Activated gamma-delta T cell treated with Interleukin-2 at 50 U/mL for 16 hours (primary cell): ENCODE results near the gene CACNA2D4.

Experiments
- DNase-seq: peaks from one replicate; pipeline ENCODE4 v3.0.0-alpha.2; 2020

CACNA2D4 gene

DNA sequence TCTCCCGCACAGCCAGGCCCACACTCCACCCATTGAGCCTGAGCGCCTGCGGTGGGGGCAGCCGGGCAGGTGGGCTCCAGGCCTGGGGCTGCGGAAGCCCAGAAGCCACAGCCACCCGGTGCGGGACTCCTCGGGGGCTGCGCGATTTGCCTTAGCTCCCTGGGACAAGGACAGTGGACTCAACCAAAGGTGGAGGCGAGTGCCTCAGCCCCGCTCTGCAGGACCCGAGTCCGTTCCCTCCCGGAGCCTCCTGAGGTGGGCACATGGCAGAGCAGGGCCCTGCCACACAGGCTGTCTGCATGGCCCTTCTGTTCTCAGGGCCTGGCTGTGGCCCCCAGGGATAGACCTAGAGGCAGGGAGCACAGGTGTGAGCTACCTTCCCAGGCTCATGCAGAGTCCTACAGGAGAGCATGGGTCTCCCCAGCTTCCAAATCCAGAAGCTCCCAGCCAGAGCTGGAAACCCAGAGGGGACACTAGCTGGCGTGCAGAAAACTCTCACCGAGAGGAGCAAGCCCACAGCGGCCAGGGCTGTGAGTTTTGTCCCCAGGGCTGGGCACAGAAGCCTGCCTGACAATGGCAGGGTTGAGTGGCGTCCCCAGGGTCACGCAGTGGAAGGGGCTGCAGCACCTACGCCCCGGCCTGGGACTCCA lies 120.3 kb downstream of the CACNA2D4 start:
- DNase-seq, result no peak

DNA sequence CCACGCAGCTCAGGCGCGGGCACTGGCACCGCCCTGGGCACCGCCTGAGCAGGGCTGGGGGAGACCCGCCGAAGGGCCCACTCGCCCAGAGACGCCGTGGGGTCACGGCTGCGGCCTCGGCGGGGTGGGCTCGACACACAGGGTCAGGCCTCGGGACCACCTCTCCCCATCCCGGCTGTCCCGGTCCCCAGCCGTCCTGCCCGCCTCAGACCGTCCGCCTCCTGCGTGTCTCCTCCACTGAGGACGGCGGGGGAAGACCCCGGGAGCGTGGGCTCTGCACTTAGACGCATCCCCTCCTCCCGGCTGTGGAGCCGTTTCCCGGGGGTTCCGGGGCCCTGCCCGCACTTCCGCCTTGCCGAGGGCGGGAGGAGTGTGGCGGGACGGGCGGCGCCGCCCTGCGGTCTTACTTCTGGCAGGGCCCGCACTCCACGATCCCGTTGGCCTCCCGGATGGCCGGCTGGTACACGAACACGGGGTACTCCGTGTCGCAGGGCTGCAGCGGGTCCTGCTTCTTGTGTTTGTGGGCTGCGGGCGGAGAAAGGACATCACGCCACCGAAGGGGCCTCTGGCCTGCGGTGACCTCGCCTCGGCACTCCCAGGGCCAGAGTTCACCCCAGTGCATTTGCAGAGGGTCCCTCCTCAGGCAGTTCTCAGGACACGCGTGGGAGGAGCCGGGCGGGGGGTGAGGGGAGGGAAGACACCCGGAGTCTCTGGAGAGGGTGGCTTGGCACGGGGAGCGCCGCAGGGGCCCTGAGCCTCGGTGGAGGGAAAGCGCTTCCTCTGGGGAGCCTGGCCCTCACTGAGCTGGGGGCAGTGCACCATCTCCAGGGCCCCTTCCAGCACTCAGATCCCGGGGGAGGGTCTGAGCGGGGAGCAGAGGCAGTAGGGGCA lies 121.2 kb downstream of the CACNA2D4 start:
- DNase-seq, result peak; percentile 45

DNA sequence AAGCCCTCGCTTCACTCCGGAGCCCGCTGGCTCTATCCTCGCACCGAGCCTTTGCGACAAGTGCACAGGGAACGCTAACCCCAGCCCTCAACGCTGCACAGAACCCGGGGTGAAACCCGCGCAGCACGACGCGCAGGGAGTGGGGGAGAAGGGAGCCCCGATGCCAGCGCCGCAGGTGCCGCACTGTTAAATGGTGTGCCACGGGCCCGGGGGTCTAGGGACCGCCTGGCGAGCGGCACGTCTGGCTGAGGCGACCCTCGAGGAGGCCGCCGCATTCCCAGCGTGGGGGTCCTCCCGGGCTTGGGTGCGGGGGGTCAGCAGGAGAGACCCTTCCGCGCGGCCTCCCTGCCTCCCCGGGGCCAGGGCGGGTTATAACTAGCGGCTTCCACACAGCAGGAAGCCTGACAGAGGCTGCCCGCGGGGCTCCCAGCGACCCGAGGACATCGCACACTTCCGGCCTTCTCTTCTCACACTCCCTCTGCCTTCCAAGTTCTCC lies 121.9 kb downstream of the CACNA2D4 start:
- DNase-seq, result peak; percentile 39

DNA sequence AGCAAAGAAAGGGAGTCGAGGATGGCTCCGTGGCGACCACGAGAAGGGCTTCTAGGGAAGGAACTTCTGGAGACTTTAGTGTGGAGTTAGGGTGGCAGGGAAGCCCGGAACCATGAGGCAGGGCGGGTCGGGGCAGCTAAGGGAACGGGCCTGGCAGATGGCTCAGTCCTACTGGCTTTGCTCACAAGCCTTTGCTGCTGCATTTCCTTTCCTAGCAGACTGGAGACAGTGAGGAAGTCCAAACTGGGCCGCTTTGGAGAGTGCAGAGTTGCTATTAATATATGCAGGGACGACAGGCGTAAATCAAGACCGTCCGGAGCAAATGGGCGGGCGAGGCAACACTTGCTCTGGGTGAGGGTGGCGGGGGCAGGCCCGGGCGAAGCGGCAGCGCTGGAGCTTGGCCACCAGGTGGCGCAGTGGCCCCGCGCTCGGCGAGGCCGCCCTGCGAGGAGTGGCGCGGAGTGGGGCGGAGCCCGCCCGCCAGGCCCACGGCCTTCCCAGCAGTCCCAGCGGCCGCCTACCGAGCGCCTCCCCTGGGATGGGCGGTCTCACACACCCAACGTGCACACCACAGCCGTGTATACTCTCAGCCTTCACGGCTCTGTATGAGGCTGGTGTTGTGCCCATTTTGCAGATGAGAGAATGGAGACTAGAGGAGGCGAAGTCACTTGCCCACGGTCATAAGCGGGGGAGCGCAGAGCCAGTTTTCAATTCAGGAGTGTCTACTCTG lies 122.5 kb downstream of the CACNA2D4 start:
- DNase-seq, result peak; percentile 90

DNA sequence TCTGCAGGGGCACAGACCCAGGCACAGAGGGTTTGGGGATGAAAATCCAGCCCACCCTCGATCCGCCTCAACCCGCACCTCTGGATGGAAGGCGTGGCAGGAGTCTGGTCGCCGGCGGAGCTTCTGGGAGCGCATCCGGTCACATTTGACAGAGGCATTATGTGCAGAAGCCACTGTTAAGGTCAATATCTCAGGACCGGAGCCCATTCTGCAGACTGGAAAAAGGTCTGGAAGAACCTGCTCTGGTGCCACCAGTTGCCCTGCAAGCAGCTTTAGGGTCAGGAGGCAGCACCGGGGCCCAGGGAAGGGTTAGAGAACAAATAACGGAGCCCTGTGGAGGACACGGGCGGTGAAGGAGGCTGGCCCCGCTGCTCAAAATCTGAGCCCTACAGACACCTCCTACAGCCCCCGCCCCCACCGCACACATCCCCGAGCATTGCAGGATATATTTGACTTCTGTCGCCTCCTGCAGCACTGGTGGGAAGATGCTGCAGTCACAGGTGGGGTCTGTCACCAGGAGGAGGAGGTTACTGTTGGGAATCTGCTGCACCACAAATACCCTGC lies 123.1 kb downstream of the CACNA2D4 start:
- no peak for DNase-seq

DNA sequence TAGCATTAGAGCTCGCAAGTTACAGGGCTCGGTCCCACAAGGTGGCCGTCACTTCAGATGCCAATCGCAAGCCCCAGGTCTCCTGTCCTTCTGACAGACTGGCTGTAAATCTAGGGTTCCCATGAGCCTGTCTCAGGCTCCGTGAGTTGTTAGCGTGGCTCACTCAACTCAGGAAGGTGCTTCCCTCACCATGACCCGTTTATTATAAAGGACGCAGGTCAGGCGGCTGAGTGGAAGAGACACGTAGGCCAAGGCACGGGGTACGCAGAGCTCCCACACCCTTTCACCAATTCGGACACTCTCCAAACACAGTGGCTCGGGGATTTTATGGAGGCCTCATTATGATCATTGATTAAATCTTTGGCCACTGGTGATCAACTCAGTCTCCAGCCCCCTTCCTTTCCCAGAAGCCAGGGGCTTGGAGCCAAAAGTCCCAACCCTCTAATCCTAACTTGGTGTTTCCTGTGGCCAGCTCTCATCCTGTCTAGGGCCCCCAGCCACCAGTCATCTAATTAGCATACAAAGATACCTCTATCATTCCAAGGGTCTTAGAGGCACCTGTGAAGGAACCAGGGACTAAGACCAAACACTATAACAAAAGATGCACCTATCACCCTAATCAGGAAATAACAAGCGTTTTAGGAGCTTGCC lies 123.9 kb downstream of the CACNA2D4 start:
- no peak for DNase-seq

DNA sequence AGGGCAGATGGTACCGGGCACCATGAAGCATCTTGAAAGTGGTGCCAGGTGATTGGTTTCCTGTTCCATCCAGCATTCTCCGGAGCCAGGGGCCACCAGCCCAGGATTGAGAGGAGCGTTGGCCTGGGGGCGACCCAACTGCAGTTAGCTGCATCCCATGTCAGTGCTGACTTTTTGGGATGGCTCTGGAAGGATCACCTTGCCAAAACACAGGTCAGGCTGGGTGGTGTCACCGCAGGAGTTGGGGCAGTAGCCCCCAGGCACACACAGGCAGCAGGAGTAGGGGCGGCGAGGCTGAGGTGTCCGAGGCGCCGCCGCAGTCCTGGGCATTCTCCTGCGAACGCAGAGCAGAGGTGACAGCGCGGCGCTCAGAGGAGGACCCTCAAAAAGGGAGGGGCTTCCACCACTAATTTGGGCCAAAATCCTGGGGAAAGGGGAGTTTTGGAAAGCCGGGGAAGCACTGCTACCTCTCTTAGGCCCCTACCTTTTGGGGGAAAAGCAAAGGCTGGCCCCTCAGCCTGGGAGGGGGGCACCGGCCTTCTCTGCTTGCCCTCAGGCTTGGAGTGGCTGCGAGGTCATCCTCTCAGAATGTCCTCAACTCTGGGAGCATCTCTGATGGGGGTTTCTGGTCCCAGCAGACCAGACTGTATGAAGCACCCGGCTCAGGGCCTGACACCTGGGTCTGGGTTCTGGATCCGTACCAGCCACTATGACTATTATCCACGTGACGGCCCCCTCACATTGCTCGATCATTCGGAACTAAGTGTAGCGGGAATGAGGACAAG lies 124.8 kb downstream of the CACNA2D4 start:
- DNase-seq, result no peak

DNA sequence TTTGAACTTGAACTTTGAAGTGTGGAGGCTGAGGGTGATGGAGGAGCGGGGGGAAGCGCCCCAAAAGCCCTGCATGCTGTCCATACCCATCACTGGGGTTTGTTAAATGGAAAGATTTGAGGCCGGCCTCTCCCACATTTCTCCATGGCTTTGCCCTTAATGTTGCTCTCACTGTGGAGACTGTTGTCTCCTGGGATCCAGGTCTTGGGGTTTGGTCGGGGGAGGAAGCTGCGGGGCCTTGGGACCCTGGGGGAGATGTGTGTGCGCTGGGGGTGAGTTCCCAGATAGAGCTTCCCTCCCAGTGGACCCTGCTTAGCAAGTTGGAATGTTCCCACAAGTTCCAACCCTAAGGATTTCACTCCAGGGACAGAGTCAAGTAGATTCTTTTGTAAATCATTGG lies 126.0 kb downstream of the CACNA2D4 start:
- DNase-seq, result no peak

DNA sequence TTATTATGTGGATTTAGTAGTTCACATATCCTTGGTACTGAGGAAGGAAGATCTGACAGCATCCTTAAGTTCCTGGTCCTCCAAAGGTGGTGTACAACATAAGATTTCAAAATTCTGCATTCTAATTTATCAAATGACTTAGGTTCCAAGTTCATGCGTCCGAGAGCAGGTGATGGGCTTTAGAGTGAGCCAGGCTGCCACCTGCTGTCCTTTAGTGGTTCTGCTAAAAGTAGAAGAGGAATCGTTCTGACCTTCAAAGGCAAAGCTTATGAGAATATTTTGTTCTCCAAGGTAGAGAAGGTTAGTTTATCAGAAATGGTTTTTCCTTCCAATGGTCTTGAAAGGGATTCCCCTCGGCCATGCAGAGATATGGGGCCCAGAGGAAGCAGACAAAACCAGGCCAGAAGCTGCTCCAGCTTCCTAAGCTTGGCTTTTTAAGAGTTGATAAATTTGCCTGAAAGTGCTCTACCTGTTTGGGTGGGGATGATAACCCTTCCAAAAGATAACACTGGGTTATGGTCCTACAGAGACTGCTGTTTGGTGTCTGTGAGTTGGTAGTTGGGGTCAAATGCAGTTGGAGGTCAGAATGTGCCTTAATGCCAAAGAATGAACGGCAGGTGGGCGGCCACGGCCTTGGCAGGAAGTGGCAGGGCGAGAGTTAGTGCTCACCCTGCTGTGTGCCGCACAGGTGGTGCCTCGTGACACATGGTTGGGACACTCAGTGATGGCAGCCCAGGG lies 127.2 kb downstream of the CACNA2D4 start:
- peak; percentile 61 for DNase-seq

DNA sequence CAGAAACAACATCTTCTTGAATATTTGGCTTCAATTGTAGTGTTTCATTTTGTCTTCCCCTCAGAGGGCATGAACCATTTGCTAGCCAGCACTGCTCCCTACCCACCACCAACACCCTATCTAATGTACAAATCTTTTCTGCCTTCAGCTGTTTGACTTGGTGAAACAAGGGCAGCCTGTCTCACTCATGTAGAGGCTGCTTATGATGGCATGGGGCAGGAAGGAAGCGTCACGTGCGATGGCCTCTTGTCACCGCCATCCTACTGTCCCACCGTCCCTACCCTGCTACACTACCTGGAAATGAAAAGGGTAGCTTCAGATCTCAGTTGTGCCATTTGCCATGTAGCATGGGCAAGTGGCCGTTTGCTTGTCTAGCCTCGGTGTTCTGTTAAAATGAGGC lies 128.0 kb downstream of the CACNA2D4 start:
- no peak for DNase-seq

DNA sequence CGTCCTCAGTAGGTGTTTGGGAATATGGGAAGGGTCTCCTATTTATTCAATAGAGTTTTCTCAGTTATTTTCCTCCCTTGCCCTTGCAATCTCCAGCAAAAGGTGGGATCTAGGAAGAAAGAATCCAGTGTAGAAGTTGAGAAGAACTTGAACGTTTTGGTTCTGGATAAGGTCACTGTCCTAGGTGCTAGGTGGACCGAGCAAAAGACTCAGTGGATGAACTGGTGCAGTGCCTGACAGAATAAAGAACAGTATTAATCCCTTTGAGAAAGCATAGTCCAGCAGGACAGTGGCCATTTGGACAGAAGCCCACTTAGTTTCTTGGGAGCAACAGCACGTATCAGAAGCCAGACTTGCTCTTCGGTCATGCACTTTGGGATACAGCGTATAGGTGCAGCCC lies 130.7 kb downstream of the CACNA2D4 start:
- no peak for DNase-seq

DNA sequence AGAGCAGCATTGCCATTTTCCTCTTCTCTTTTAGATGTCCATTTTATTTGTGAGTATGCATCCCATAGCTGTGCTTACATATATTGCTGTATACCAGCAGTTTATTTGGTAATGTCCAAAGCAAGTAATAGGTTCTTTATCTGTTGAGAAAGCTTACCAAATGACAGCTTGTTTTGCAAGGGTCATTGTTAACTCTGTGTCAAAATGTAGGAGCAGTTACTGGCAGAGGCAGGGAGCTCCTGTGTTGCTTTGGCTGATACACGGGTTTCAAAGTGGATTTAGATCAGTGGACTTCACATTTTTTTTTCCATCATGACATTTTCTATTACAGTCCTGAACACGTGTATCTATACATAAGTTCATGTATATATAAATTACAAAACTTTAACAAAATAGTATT lies 136.2 kb downstream of the CACNA2D4 start:
- DNase-seq, result no peak

DNA sequence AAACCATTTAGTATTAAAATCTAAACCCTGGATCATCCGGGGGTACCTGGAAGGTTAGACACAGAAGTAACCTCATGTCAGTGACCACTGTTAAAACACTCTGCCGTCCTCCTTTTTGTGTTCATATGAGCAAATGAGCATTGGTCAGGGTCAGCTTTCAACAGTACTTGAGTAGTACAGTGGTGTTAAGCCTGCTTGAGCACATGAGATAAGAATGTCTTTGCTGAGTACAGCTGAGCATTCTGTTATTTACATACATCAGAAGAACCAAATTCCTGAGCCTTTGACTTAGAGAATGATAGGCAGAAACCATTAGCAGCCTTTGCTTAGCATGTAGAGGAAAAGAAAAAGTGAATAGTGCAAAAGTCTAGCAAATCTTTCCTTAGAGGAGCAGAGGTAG lies 136.7 kb downstream of the CACNA2D4 start:
- no peak for DNase-seq

DNA sequence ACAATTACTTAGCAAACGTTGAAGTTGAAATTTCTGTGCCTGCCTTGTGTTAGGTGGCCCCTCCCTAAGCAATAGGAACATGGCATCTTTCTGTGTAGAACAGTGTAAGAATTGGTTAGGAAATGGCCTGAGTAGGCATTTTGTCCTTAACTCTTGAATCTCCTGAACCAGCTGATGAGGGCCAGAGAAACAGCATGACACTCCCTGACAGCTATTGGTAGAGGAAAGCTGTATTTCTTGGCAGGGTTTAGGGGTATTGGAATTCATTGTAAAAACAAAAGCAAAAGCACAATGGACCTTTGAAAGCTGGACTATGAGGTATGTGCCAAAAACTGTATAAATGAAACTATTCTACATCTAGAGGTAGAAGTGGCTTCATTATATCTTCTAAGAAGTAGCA lies 138.7 kb downstream of the CACNA2D4 start:
- no peak for DNase-seq

DNA sequence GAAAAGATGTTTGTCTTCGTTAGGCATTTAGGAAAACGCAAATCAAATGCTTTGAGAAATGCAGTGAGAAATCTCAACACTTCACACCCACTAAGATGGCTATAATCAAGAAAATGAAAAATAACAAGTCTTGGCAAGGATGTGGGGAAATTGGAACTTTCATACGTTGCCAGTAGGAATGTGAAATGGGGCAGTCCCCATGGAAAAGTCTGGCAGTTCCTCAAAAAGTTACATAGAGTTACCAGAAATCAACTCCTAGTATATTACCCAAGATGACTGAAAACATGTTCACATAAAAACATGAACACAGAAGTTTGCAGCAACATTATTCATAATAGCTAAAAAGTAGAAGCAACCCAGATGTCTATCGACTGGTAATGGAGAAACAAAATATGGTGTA lies 139.5 kb downstream of the CACNA2D4 start:
- DNase-seq, result no peak

DNA sequence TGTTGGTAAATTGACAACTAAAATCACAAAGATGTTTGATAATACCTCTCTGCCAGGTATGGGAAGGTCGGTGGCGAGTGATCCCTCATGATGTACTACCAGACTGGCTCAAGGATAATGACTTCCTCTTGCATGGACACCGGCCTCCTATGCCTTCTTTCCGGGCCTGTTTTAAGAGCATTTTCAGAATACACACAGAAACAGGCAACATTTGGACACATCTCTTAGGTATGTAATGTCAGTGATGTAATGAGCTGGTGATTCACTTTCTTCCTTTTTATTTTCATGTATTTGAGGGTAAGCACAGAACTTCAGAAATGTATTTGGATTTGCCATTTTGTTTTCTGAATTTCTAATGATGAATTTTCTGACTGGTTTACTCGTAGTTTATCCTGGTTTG lies 140.7 kb downstream of the CACNA2D4 start:
- no peak for DNase-seq

DNA sequence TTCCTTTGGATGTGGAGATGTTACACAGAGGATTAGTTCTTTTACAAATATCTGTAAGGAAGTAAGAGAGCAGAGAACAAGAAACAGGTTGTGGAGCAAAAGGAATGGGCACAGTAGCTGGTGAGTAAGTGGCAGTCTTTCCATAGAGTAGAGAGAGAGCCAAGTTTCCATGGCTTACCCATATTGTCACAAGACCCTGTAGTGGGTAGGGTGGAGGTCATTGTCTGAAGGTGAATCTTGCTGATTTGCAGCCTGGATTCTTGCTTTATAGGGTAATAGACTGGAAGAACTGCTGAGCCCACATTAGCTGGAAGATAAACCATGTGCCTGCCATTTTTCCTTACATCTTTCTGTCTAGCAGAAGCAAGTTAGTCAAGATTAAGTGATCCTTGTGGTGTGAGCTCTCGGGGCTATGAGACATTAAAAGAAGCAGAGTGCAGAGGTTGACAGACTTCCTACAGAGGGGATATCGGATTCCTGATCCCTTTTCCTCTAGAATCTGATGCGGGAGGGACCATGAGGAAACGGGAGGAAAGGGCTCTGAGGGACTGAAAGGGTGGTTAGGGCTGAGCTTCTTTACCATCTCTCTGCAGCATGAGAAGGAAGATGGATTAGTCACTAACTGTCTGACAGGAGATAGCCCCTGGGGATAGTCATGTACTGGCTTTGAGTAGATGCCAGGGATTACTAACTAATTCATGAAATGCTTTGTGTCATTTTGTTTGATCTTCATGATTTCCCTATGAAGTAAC lies 142.1 kb downstream of the CACNA2D4 start:
- no peak for DNase-seq

DNA sequence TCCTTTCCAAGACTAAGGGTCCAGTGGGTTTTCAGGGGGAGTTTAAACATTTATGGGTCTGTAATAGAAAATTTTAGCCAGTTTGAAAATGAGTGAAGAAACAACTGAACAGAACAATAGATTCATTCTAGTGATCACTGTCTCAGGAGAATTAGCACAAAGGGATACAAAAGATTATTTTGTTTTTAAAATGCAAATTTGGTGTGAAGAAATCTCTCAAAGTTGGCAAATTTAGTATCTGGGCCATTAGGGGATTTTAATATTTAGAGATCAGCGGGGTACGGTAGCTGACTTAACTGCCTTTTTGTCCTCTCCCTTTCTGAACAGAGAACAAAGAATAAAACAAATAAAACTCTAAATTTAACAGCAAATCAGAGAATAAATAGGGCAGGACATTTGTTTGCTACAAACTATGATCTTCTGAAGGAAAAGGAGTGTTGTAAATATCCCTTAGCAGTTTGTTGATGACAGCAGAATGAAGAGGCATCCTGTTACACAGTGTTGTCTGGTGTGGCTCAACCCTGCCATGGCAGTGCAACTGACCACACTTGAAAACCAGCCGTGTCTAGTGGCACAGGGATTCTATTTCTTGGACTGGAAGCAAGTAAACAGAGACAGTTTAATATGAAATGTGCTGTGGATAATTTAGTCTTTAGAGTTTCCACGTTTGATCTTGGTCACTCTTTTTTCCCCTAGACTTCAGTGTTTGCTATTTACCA lies 144.4 kb downstream of the CACNA2D4 start:
- no peak for DNase-seq

DNA sequence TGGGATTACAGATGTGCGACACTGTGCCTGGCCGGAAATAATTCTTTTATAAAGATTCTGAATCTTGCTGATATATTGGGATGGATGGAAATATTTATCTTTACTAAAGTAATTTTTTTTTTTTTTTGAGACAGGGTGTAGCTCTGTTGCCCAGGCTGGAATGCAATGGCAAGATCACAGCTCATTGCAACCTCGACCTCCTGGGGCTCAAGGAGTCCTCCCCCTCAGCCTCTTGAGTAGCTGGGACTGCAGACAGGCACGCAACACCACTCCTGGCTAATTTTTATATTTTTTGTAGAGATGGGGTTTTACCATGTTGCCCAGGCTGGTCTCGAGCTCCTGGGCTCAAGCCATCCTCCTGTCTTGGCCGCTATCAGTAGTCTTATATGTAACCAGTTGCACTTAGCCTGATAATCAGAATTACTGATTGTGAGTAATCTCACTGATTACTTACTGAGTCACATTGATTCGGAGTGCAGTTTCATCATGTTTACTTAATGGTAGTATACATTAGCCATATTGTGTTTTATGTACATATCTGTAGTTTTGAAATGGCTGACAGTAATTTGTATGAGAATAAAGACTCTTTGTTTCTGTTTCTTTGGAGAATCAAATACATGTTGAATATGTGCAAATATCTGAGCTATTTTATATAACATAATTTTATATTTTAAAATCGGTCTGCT lies 148.5 kb downstream of the CACNA2D4 start:
- DNase-seq, result no peak
